ENCODE results near the gene SRSF3. TPM values are rescaled to one million over a fixed set of nuclear protein-coding genes. Genes with fewer than 3 reads are reported as not detected.
"Not testable (repeated sequence)": the region's sequence is repeated elsewhere in the genome, so short reads cannot be mapped to it uniquely, and the experiment has no call there.

SRSF3 gene
- total and polyA plus RNA-seq, 2 experiments from 2014 or later = 135 to 192 TPM

DNA sequence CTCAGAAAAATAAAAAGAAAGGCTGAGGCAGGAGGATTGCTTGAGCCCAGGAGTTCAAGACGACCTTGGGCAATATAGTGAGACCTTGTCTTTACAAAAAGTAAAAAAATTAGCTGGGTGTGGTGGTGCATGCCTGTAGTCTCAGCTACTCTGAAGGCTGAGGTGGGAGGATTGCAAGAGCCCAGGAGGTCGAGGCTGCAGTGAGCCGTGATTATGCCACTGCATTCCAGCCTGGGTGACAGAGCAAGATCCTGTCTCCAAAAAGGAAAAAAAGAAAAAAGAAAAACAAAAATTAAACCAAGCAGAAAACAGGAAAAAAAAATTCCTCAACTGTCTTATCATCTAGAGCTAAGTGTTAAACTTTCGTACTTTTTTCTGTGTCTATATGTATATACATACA, 12.4 kb upstream of the SRSF3 start:
- H3K36me3 ChIP-seq (replicated peaks; ENCODE audit: insufficient read depth, low read depth) = no peaks in the 10 kb centered on the region
- TF ChIP-seq, protein P1, sequence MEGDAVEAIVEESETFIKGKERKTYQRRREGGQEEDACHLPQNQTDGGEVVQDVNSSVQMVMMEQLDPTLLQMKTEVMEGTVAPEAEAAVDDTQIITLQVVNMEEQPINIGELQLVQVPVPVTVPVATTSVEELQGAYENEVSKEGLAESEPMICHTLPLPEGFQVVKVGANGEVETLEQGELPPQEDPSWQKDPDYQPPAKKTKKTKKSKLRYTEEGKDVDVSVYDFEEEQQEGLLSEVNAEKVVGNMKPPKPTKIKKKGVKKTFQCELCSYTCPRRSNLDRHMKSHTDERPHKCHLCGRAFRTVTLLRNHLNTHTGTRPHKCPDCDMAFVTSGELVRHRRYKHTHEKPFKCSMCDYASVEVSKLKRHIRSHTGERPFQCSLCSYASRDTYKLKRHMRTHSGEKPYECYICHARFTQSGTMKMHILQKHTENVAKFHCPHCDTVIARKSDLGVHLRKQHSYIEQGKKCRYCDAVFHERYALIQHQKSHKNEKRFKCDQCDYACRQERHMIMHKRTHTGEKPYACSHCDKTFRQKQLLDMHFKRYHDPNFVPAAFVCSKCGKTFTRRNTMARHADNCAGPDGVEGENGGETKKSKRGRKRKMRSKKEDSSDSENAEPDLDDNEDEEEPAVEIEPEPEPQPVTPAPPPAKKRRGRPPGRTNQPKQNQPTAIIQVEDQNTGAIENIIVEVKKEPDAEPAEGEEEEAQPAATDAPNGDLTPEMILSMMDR (IDR thresholded peaks at IDR 0.05; ENCODE audit: poor library complexity) = no peak
- no peak for TF ChIP-seq EZH2 (IDR thresholded peaks at IDR 0.05; ENCODE audit: borderline replicate concordance)
- TF ChIP-seq EZH2phosphoT487 (IDR thresholded peaks at IDR 0.05; ENCODE audit: low read depth, severe bottlenecking, unreplicated experiment) = no peak
- no peaks in the 10 kb centered on the region for H3K9me3 ChIP-seq (ENCODE audit: low read depth)
- no peak for DNase-seq (ENCODE audit: low spot score)
- H4K20me1 ChIP-seq (ENCODE audit: insufficient read depth, poor library complexity, severe bottlenecking) = no peaks in the 10 kb centered on the region
- WGBS (ENCODE audit: low lambda C conversion rate, missing lambda C conversion rate) = 77% methylated on average over 4 of the region's 4 CpGs
- no peak overlapping the region for H3K4me3 ChIP-seq
- peaks cover 19% of the 10 kb centered on the region for H3K4me1 ChIP-seq (ENCODE audit: insufficient read depth)
- no peak overlapping the region for H3K27ac ChIP-seq
- H3K4me2 ChIP-seq = no peak overlapping the region
- no peak overlapping the region for H2AFZ ChIP-seq
- no peaks in the 10 kb centered on the region for H3K79me2 ChIP-seq
- no peaks in the 10 kb centered on the region for H3K27me3 ChIP-seq
- H3K9me2 ChIP-seq (replicated peaks; ENCODE audit: insufficient read depth) = no peaks in the 10 kb centered on the region

DNA sequence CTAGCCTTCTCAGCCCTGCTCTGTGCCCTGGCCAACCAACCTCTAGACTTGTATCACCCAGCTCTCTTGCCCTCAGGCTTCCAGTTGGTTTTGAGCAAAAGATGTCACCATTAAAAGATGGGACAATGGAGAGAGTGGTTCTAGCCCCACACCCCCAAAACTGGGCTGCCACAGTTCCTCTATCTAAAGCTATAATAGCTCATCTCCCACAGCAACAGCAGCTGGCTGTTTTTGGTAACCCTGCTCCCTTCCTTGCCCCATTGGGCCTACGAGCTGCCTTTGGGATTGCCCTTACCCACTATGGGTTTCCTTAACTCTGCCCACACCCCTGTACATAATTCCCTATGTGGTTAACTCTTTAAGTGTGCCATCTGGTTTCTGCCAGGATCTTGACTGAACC, 7.6 kb upstream of the SRSF3 start:
- H3K4me3 ChIP-seq = no peak overlapping the region
- DNase-seq (ENCODE audit: low spot score) = no peak
- H3K27me3 ChIP-seq = no peaks in the 10 kb centered on the region
- no peaks in the 10 kb centered on the region for H4K20me1 ChIP-seq (ENCODE audit: insufficient read depth, poor library complexity, severe bottlenecking)
- H3K4me2 ChIP-seq = no peak overlapping the region
- no peaks in the 10 kb centered on the region for H3K79me2 ChIP-seq
- no peaks in the 10 kb centered on the region for H3K9me3 ChIP-seq (ENCODE audit: low read depth)
- 95% methylated on average over 1 of the region's 1 CpG for WGBS (ENCODE audit: low lambda C conversion rate, missing lambda C conversion rate)
- no peaks in the 10 kb centered on the region for H3K9me2 ChIP-seq (replicated peaks; ENCODE audit: insufficient read depth)
- no peak overlapping the region for H2AFZ ChIP-seq
- no peak overlapping the region for H3K27ac ChIP-seq
- H3K36me3 ChIP-seq (replicated peaks; ENCODE audit: insufficient read depth, low read depth) = no peaks in the 10 kb centered on the region
- H3K4me1 ChIP-seq (ENCODE audit: insufficient read depth) = no peaks in the 10 kb centered on the region
- TF ChIP-seq EZH2 (IDR thresholded peaks at IDR 0.05; ENCODE audit: borderline replicate concordance) (no peak), EZH2phosphoT487 (IDR thresholded peaks at IDR 0.05; ENCODE audit: low read depth, severe bottlenecking, unreplicated experiment) (no peak)
- TF ChIP-seq, protein P1 (IDR thresholded peaks at IDR 0.05; ENCODE audit: poor library complexity) = no peak

DNA sequence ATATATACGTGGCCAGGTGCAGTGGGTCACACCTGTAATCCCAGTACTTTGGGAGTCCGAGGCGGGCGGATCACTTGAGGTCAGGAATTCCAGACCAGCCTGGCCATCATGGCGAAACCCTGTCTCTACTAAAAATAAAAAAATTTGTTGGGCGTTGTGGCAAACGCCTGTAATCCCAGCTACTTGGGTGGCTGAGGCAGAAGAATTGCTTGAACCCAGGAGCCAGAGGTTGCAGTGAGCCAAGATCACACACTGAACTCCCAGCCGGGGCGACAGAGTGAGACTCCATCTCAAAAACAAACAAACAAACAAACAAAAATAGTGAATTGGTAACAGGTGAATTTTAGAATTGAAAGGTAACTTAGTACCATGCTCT, 5.1 kb upstream of the SRSF3 start:
- H3K27me3 ChIP-seq; H3K4me2 ChIP-seq; DNase-seq (ENCODE audit: low spot score); H3K36me3 ChIP-seq (replicated peaks; ENCODE audit: insufficient read depth, low read depth); H3K79me2 ChIP-seq; H3K9me3 ChIP-seq (ENCODE audit: low read depth); H3K4me3 ChIP-seq; H4K20me1 ChIP-seq (ENCODE audit: insufficient read depth, poor library complexity, severe bottlenecking); H2AFZ ChIP-seq; H3K4me1 ChIP-seq (ENCODE audit: insufficient read depth); H3K27ac ChIP-seq; H3K9me2 ChIP-seq (replicated peaks; ENCODE audit: insufficient read depth): not testable (repeated sequence)
- WGBS (ENCODE audit: low lambda C conversion rate, missing lambda C conversion rate) = 92% methylated on average over 9 of the region's 9 CpGs

DNA sequence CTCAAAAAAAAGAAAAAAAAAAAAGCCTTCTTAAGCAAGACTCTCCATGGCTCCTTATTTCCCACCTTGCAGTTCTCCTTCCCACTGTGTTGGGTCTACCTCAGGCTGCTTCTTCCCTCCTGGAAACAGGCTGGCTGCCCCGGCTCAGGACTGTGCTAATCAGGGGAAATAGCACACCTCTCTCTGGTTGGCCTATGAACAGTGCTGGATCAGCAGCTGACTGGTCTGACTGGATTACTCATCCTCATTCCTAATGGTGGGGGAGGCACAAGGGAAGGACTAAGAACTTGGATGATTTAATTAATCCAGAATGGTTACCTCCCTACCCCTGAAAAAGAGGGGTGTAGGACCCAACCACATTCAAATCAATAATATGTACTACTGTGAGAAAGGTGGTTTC, 3.9 kb upstream of the SRSF3 start:
- H3K4me1 ChIP-seq (ENCODE audit: insufficient read depth) = peaks cover 8% of the 10 kb centered on the region
- no peaks in the 10 kb centered on the region for H3K9me2 ChIP-seq (replicated peaks; ENCODE audit: insufficient read depth)
- H3K9me3 ChIP-seq (ENCODE audit: low read depth) = no peaks in the 10 kb centered on the region
- H3K27ac ChIP-seq = no peak overlapping the region
- no peak overlapping the region for H3K4me2 ChIP-seq
- peaks cover 14% of the 10 kb centered on the region for H3K79me2 ChIP-seq
- no peaks in the 10 kb centered on the region for H3K36me3 ChIP-seq (replicated peaks; ENCODE audit: insufficient read depth, low read depth)
- no peak overlapping the region for H2AFZ ChIP-seq
- 13% methylated on average over 1 of the region's 1 CpG for WGBS (ENCODE audit: low lambda C conversion rate, missing lambda C conversion rate)
- DNase-seq (ENCODE audit: low spot score) = peak; percentile 70
- H3K4me3 ChIP-seq = no peak overlapping the region
- TF ChIP-seq EZH2 (IDR thresholded peaks at IDR 0.05; ENCODE audit: borderline replicate concordance) = no peak
- TF ChIP-seq, protein P1 (IDR thresholded peaks at IDR 0.05; ENCODE audit: poor library complexity) = no peak
- TF ChIP-seq EZH2phosphoT487 (IDR thresholded peaks at IDR 0.05; ENCODE audit: low read depth, severe bottlenecking, unreplicated experiment) = no peak
- peaks cover 6% of the 10 kb centered on the region for H4K20me1 ChIP-seq (ENCODE audit: insufficient read depth, poor library complexity, severe bottlenecking)
- H3K27me3 ChIP-seq = no peaks in the 10 kb centered on the region

Measured in hepatocyte (in vitro differentiated cells).